Measurements from ENCODE around the gene SND1.

- TF ChIP-seq, protein P1, sequence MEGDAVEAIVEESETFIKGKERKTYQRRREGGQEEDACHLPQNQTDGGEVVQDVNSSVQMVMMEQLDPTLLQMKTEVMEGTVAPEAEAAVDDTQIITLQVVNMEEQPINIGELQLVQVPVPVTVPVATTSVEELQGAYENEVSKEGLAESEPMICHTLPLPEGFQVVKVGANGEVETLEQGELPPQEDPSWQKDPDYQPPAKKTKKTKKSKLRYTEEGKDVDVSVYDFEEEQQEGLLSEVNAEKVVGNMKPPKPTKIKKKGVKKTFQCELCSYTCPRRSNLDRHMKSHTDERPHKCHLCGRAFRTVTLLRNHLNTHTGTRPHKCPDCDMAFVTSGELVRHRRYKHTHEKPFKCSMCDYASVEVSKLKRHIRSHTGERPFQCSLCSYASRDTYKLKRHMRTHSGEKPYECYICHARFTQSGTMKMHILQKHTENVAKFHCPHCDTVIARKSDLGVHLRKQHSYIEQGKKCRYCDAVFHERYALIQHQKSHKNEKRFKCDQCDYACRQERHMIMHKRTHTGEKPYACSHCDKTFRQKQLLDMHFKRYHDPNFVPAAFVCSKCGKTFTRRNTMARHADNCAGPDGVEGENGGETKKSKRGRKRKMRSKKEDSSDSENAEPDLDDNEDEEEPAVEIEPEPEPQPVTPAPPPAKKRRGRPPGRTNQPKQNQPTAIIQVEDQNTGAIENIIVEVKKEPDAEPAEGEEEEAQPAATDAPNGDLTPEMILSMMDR (conservative IDR thresholded peaks at IDR 0.05 in 1 of 2, IDR thresholded peaks at IDR 0.05 in 1 of 2; ENCODE audit: low read depth in 1 of 2, low read length in 2 of 2) = no peak
- no peak for TF ChIP-seq EZH2 (IDR thresholded peaks at IDR 0.05; ENCODE audit: low read length, missing control alignments)
Observed at GRCh38 chr7:127682140-127682539, 30.1 kb downstream of the SND1 start.
